SK-N-SH treated with all-trans-retinoic acid at 6 μM for 48 hours (cell line): ENCODE results near the gene PARP9.

ENCODE experiments used
- ARNTL ChIP-seq: fragments of 450-650 bp; formaldehyde crosslinking; IDR thresholded peaks from 2 replicates; pipeline ENCODE4 v1.5.0; 2020; ENCODE audit warnings: low read depth, mild to moderate bottlenecking, moderate library complexity, borderline replicate concordance
- BACH2 ChIP-seq: fragments of 250-450 bp; sonication (Bioruptor Pico); IDR thresholded peaks from 2 replicates; pipeline ENCODE4 v1.9.0; 2021; ENCODE audit warnings: mild to moderate bottlenecking, borderline replicate concordance
- GLIS3 ChIP-seq: fragments of 250-450 bp; sonication (Bioruptor Pico); IDR thresholded peaks from 2 replicates; pipeline ENCODE4 v1.5.0; 2020; ENCODE audit warnings: mild to moderate bottlenecking, moderate library complexity
- ISL1 ChIP-seq: fragments of 250-450 bp; sonication (Bioruptor Pico); IDR thresholded peaks from 2 replicates; pipeline ENCODE4 v2.1.2; 2022; ENCODE audit warnings: mild to moderate bottlenecking, moderate library complexity
- OSR1 ChIP-seq: fragments of 250-450 bp; sonication (Bioruptor Pico); IDR thresholded peaks from 2 replicates; pipeline ENCODE4 v1.8.0; 2022; ENCODE audit warnings: moderate library complexity, mild to moderate bottlenecking, inconsistent platforms
- PPARA ChIP-seq: fragments of 250-450 bp; sonication (Bioruptor Pico); IDR thresholded peaks from 2 replicates; pipeline ENCODE4 v1.5.0; 2020; ENCODE audit warnings: mild to moderate bottlenecking, borderline replicate concordance
- RARB ChIP-seq: fragments of 250-450 bp; sonication (Bioruptor Pico); IDR thresholded peaks from 2 replicates; pipeline ENCODE4 v1.8.0; 2021; ENCODE audit warnings: mild to moderate bottlenecking, moderate library complexity
- SNAI2 ChIP-seq: fragments of 250-450 bp; sonication (Bioruptor Pico); IDR thresholded peaks from 2 replicates; pipeline ENCODE4 v1.5.0; 2020; ENCODE audit warnings: mild to moderate bottlenecking, moderate library complexity
- TOX ChIP-seq: fragments of 250-450 bp; sonication (Bioruptor Pico); IDR thresholded peaks from 2 replicates; pipeline ENCODE4 v1.8.0; 2021; ENCODE audit warnings: mild to moderate bottlenecking, moderate library complexity, borderline replicate concordance
- ZFP30 ChIP-seq: fragments of 450-650 bp; formaldehyde crosslinking; IDR thresholded peaks from 2 replicates; pipeline ENCODE4 v1.5.0; 2022; ENCODE audit warnings: mild to moderate bottlenecking, moderate library complexity

DNA sequence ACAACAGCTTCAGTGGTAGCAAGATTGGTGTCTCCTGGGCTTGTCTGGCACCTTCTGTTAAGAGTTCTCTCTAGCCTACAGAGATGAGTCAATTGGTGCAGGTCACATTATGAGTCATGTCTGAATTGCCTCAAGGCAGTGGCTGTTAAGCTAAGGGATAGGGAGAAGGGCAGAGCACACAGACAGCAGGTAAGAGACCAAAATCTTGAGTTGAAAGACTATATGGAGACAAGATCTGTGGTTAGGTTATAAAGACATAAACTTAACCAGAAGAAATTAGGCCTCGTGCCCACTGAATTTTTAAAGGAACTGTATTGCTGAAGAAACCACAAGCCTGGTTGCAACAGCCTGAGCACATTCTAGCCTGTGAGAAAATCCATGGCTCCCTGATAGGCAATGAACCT is 30.2 kb downstream of the PARP9 start:
- TF ChIP-seq GLIS3 (CRISPR knock-in tag): no peak
- TF ChIP-seq ZFP30 (CRISPR knock-in tag): no peak
- no peak for TF ChIP-seq TOX (CRISPR knock-in tag)
- TF ChIP-seq ISL1 (CRISPR knock-in tag): no peak
- no peak for TF ChIP-seq RARB (CRISPR knock-in tag)
- no peak for TF ChIP-seq BACH2 (CRISPR knock-in tag)
- no peak for TF ChIP-seq OSR1 (CRISPR knock-in tag)
- no peak for TF ChIP-seq PPARA (CRISPR knock-in tag)
- no peak for TF ChIP-seq SNAI2 (CRISPR knock-in tag)
- no peak for TF ChIP-seq ARNTL (CRISPR knock-in tag)
